Hepatocyte (in vitro differentiated cells): Measurements from ENCODE around the gene VMP1.

Source experiments
- CTCF ChIP-seq: fragments of 200-600 bp; sonication (generic); IDR thresholded peaks from 2 replicates; pipeline ENCODE4 v1.5.1; 2016; ENCODE audit warnings: antibody characterized with exemption, mild to moderate bottlenecking; ENCODE audit not compliant: poor library complexity
- EZH2 ChIP-seq: fragments of 200-600 bp; sonication (generic); IDR thresholded peaks from 2 replicates; pipeline ENCODE4 v1.6.1; 2016; ENCODE audit warnings: antibody characterized with exemption, mild to moderate bottlenecking, borderline replicate concordance
- EZH2phosphoT487 ChIP-seq: fragments of 200-600 bp; sonication (generic); IDR thresholded peaks from one replicate; pipeline ENCODE4 v1.6.1; 2018; ENCODE audit warnings: antibody characterized with exemption, mild to moderate bottlenecking, low read depth, moderate library complexity; ENCODE audit not compliant: unreplicated experiment, severe bottlenecking

- TF ChIP-seq CTCF (no peak), EZH2 (no peak), EZH2phosphoT487 (no peak)
Measured at GRCh38 chr17:59839651-59840328, 132.3 kb downstream of the VMP1 start.
